Lower leg skin (tissue), 4 donors: ENCODE data around the gene AFAP1L1. TPM values are rescaled to one million over a fixed set of nuclear protein-coding genes. Genes with fewer than 3 reads are reported as not detected.

Experiments used
- DNase-seq, 2 donors: peaks; one replicate each; pipeline ENCODE4 v3.0.0-alpha.2; 2019; ENCODE audit warnings: low spot score in 2 of 2
- H3K4me3 ChIP-seq: fragments of 200-600 bp; sonication (generic); 2 replicates; pipeline ENCODE4 v1.5.1; 2017; ENCODE audit warnings: mild to moderate bottlenecking, low read depth; ENCODE audit not compliant: poor library complexity, severe bottlenecking
- CTCF ChIP-seq, 3 donors: fragments of 450-650 bp; IDR thresholded peaks; one replicate each; pipeline ENCODE4 v1.5.1; 2016; ENCODE audit warnings: antibody characterized with exemption in 3 of 3, mild to moderate bottlenecking in 3 of 3, moderate library complexity in 2 of 3
- POLR2A ChIP-seq, 2 donors: fragments of 450-650 bp; IDR thresholded peaks; one replicate each; pipeline ENCODE4 v1.6.1; 2016 to 2017; ENCODE audit warnings: antibody characterized with exemption in 2 of 2, mild to moderate bottlenecking in 1 of 2, moderate library complexity in 1 of 2
- WGBS, 2 donors: methylation state at CpG; one replicate each; pipeline ENCODE4 v1.1.5; 2018; 5-methylcytosine and 5-hydroxymethylcytosine counted together
- intact Hi-C: fragments of 100-400 bp; cut with DNase I; formaldehyde crosslinking; loops from one replicate; pipeline ENCODE4 v1.15.0; 2023; ENCODE audit warnings: low total_unique reads
- total RNA-seq, 4 donors: library from RNA; depleted of rRNA; stranded (reverse); fragments of >200 nt; gene quantifications; one replicate each; pipeline ENCODE4 v1.1.0, GENCODE V29; 2016

AFAP1L1 gene
- total RNA-seq, 4 donors from 2014 or later = 6.3 to 10.8 (median 8.0) TPM

DNA sequence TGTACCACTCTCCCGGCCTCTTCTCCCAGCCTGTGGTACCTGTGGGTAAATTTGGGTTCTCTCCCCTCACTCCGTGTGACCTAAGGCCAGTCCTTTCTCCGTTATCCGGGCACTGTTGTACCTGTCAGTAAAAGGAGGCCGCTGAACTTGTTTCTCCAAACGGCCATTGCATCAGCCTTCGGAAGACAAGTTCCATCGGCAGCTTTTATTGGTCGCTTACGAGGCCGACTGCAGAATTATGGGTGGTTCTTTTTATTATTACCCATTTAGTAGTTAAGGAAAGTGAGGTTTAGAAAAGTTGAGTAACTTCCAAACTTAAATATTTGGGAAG, 74.2 kb downstream of the AFAP1L1 start:
- WGBS, 2 donors = 0 to 2% methylated on average over 11 of the region's 11 CpGs
- intact Hi-C loops = no loop called here
- peak overlapping the region; percentile 78 for H3K4me3 ChIP-seq
- no peak for DNase-seq
- TF ChIP-seq CTCF (IDR thresholded peaks at IDR 0.05) (no peak), POLR2A (IDR thresholded peaks at IDR 0.05) (no peak)

GRCh38 chr5:149348518-149348917, 76.9 kb downstream of the AFAP1L1 start:
- DNase-seq = no peak
- no peak overlapping the region for H3K4me3 ChIP-seq
- TF ChIP-seq CTCF (IDR thresholded peaks at IDR 0.05) (no peak), POLR2A (IDR thresholded peaks at IDR 0.05) (no peak)
- intact Hi-C loops = no loop called here
- WGBS, 2 donors = 67% methylated on average over 1 of the region's 1 CpG

GRCh38 chr5:149349382-149349781, 77.7 kb downstream of the AFAP1L1 start:
- TF ChIP-seq CTCF (IDR thresholded peaks at IDR 0.05) (no peak), POLR2A (IDR thresholded peaks at IDR 0.05) (no peak)
- H3K4me3 ChIP-seq = no peak overlapping the region
- no peak for DNase-seq
- 92 to 98% methylated on average over 4 of the region's 4 CpGs for WGBS, 2 donors
- intact Hi-C loops = no loop called here

DNA sequence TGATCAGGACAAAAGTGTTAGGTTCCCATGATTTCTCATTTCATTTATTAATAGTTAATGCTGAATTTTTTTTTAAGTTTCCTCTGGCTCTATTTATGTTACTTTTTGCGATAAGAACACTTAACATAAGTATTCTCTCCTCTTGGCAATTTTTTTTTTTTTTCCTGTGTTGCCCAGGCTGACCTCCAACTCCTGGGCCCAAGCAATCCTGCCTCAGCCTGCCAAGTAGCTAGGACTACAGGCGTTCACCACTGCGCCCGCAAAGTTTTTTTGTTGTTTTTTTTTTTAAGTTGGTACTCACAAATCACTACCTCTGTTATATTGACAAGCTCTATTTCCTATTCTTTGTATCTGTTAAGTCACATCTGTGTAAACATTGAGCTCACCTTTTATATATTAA, 80.5 kb downstream of the AFAP1L1 start:
- DNase-seq = peak in 1 of 2 donors; percentile 29
- TF ChIP-seq POLR2A (IDR thresholded peaks at IDR 0.05) (no peak), CTCF (IDR thresholded peaks at IDR 0.05) (no peak)
- H3K4me3 ChIP-seq = no peak overlapping the region
- WGBS, 2 donors = 81 to 90% methylated on average over 4 of the region's 4 CpGs
- intact Hi-C loops = no loop called here

DNA sequence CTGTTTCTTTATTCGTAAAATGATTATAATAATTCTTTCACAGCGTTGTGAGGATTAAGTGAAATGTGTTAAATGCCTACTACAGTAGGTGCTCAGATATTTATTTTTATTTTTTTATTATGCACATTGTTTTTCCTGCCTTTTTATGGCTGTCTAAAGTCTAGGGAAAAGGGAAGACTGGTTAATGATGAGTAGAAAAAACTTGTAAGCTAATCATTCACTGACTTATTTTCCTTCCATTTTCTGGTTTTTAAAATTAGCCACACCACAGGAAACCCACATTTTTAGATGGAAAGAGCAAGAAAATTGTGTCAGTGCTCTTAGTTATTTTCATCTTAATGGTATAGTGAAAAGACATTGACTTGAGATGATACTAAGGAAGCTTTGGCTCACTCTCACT, 82.3 kb downstream of the AFAP1L1 start:
- no peak overlapping the region for H3K4me3 ChIP-seq
- 89 to 93% methylated on average over 2 of the region's 2 CpGs for WGBS, 2 donors
- TF ChIP-seq CTCF (IDR thresholded peaks at IDR 0.05) = no peak
- TF ChIP-seq POLR2A (IDR thresholded peaks at IDR 0.05) = no peak
- DNase-seq = no peak
- intact Hi-C loops = no loop called here

- TF ChIP-seq CTCF (IDR thresholded peaks at IDR 0.05) (no peak), POLR2A (IDR thresholded peaks at IDR 0.05) (no peak)
- intact Hi-C loops = no loop called here
- no peak overlapping the region for H3K4me3 ChIP-seq
- WGBS, 2 donors = 85 to 100% methylated on average over 1 of the region's 1 CpG
- no peak for DNase-seq
These were observed 84.0 kb downstream of the AFAP1L1 start for GRCh38 chr5:149355688-149356087.
